GM19372 (cell line): ENCODE data around the gene C1QL2.

ENCODE experiments used
- ATAC-seq: cut with Tn5 transposase; IDR thresholded peaks from one replicate; pipeline ENCODE4 v1.9.1; 2021; ENCODE audit warnings: mild to moderate bottlenecking, low read depth, moderate library complexity; ENCODE audit not compliant: unreplicated experiment

The C1QL2 gene

DNA sequence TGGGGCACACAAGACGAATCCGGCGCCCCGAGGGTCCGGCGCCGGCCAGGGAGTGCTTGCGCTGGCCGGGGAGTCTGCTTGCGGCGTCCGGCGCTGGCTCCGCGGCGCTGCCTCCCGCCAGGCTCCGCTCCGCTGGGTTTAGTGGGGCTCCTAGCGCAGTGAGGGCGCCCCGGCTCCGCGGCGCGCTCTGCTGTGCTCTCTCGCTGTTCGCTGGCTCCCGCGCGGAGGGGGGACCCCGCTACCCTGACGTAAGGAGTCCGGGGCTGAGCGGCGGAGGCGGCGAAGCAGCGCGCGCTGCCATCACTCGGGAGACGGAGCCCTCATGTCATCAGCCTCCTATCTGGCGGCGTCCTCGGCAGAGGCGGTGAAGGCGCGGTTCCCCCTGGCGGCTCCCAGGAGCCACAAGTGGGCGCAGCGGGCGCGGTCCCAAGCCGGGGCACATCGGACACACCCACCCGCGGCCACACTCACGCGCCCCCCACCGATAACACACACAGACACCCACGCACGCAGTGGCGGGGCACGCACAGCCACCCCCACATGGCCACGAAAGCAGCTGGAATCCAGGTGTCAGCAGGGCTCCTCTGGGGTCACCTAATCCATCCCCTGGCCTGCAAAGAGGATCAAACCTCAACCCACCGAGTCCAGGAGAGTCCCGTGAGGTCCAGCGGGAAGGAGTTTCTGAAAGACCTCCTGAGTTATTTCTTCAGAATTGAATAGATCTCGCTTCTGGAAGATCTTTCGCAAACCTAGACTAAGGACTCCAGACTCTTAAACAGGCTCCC lies at the start of gene C1QL2:
C1QL2 (minus strand) TSS at position 189 of the 785 bp plus-strand sequence. CDS start 482 bp downstream, outside the sequence.
- ATAC-seq: no peak

- ATAC-seq: no peak
Measured at GRCh38 chr2:119207447-119207846, 48.9 kb upstream of the C1QL2 start.

DNA sequence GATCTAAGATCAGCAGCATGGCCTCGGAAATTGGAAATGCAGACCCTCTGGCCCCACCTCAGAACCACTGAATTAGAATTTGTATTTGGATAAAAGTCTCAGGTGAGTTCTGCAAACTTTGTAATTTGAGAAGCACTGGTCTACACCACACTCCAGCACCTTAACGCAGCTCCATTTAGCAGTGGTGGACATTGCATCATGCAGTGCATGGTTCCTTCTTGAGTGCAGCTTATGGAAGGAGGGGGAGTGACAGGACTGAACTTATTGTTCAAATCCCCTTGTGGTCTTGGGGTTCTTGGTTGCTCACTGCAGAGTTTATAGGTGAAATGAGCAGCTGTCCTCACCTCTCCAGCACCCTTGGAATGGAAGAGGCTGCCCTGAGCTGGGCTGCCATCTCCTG lies 47.6 kb upstream of the C1QL2 start:
- ATAC-seq: no peak

DNA sequence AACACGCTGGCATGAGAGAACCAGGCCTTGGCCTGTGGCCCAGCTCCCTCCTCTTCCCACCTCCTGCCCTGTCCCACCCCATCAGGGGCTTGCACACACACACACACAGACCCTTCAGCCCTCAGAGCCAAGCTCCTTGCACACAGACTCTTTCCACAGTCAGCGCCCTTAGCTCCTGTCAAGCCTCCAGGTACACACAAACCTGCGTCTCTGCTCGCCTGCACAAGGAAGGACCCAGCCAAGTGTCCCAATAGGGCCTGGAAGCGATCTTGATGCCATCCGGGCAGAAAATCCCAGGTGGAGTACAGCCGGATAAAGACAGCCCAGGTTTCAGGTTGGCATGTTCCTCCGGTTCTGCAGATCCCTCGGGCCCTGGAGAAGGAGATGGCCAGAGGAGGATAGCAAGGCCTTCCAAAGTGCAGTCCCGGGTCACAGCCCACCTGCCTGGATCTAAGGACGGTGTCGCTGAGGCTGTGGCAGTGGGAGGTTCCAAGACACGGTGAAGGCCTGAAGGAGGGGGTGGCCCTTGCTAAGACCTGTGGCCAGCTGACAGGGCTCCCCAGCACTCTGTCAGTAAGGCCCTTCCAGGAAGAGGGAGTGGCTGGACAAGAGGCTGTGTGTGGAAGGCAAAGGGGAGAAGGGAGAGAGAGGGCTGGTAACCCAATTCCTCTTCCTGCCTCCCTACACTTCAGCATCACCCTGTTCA lies 46.6 kb upstream of the C1QL2 start:
- ATAC-seq: no peak

GRCh38 chr2:119204525-119204924 lies 46.0 kb upstream of the C1QL2 start:
- ATAC-seq: no peak

DNA sequence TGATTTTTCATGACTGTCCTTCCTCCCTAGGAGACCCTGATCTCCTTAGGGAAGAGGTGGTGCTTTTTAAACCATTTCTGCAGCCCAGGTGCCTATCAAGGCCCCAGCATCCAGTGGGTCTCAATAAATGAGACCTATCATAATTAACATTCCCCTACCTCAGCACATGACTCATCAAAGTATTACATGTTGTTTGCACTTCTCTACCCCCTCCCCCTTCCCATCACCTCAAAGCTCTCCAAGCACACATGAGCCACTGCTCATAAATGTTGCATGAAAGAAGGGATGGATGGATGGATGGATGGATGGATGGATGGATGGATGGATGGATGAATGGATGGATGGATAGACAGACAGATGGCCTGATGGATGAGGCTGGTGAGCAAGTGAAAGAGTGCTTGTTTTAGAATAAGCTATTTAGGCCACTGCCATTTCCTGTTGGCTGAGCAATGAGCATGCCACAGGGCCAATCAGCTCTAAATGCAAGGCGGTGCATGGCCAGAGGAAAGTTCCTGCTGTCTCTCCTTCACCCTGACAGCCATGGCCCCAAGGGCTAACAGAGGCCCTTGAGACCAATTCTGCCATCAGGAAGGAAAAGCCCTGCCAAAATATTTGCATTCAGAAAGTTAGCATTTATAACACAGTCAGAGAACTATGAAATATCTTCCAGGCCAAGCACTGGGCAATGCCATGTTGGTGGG lies 44.2 kb upstream of the C1QL2 start:
- no peak for ATAC-seq

- ATAC-seq: no peak
Measured at GRCh38 chr2:119201815-119202214, 43.3 kb upstream of the C1QL2 start.

DNA sequence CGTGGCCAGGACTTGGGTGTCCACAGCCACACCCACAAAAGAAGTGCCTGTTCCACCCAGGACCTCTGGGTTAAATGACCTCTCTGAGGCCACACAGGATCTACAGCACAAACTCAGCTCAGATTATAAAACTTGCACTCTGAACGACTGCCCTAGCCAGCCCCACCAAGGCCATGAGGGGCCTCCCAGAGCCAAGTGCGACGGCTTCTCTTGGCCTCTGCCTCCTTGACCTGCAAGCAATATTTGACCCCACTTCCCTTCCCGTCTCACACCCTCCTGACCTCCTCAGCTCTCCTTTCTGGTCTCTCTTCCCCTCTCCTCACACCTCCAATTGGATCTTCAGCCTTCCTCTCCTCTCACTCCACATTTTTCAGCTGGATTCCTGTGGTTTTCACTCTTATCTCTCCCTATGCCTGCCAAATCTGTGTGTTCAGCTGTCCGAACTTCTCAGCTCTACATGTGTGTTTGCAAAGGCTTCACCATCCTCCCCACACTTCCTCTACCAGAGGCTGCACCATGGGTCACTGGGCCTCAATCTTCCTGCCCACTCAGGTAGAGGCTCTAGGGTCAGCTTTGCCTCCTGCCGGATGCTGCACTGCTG lies 39.8 kb upstream of the C1QL2 start:
- ATAC-seq: no peak

- ATAC-seq: no peak
Measured at GRCh38 chr2:119197529-119198239, 39.1 kb upstream of the C1QL2 start.

GRCh38 chr2:119197126-119197405 lies 38.5 kb upstream of the C1QL2 start:
- no peak for ATAC-seq

DNA sequence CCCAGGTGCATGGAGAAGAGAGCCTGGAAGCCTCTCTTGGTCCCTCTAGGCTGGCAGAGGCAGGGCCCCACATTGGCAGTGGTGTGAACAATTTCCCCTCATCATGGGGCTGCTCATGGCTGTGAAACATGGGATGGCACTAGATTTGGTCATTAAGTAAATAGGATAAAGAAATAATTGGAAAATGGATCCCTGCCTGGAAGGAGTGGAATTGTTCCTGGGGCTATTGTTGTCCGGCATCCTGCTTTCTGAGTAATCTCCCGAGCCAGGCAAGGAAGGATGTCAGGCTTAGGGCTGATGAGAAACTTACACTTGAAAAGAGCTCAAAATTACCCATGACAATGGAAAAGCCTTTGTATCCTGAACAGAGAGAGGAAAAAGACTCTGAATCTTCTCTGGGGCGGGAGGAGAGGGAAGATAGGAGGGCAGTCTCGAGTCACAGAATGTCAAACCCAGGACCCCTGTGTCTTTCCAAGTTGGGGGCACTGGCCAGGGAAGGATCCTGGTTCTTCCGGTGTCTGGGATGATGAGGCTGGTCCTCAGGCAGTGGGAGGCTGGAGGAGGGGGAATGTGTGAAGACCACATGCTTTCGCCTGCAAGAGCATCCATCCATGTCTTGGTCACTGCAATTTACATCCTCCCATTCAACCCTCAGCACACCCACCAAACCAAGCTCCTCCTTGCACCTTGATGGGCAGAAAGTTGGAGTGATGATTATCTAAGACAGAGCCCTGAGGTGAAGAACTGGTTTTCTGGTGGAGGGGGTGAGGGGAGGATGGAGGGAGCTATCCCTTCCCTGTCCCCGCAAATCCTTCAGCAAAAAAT lies 38.0 kb upstream of the C1QL2 start:
- no peak for ATAC-seq

GRCh38 chr2:119195887-119196286 lies 37.3 kb upstream of the C1QL2 start:
- no peak for ATAC-seq

GRCh38 chr2:119195001-119195400 lies 36.5 kb upstream of the C1QL2 start:
- ATAC-seq: no peak

GRCh38 chr2:119192893-119193292 lies 34.3 kb upstream of the C1QL2 start:
- ATAC-seq: no peak

- no peak for ATAC-seq
Measured at GRCh38 chr2:119190321-119191111, 32.0 kb upstream of the C1QL2 start.

DNA sequence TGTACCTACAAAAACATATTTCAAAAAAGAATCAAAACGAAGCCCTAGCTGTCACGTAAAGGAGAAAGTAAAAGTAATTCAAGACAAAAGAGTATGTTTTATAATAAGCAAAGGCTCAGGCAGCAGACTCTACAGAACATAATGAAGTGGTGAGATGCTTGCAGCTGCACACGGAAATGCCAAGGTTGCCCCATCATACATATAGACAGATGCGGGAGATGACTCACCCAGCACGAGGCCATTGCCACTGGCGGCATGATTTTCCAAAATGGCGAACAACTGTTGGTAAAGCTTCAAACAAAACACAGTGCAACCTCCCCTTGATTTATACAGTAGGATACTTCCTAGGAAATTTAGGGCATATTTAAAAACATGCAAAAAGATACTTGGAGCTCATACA lies 26.0 kb upstream of the C1QL2 start:
- ATAC-seq: no peak

DNA sequence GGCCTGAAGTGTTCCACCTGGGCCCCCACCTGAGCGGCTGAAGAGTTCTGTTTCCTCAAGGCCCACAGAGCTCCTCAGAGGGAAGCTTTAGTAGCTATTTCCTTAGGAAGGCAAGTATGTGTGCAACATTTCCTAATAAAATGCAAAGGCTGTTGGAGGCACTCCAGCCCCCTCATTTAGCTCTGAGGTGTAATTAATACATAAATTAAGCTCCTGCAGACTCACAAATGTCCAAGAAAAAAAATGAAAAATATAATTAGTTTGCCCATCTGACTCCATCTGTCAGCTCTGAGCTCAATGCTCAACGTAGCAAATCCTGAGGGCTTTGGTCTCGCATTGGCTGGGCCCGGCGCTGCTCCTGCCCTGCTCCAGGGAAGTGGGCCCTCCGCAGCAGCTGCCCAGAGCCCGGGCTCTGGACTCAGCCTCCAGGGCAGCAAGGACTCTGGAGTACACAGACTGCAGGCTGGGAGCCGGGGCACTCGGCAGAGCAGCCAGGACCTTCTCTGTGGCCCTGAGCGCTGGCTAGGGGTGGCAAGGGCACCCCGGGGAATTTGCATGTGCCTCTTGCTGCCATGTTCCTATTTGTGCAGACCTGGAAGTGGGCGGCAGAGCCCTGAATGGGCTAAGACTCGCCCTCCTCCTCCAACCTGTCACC lies 23.4 kb upstream of the C1QL2 start:
- ATAC-seq: no peak

DNA sequence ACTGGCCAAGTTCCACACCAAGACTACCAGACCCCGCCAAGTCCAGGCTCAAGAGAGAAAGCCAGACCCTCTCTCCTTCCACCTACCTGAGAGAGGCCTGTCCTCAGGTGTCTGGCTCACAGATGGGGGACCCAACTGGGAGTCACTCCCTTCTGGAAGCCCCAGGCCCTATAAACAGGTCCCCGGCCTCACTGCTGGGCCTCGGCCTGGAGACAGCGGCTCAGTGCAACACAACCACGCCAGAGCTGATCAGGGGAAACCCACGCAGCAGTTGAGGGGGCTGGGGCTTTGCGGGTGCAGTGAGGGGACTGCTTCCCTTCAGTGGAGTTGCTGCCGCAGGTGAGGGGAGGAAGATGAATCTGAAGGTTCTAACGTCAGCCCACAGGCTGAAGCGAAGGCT lies 22.8 kb upstream of the C1QL2 start:
- no peak for ATAC-seq
